Measurements from ENCODE around the gene YIF1A. TPM values are rescaled to one million over a fixed set of nuclear protein-coding genes. Genes with fewer than 3 reads are reported as not detected.
"Not testable (repeated sequence)": the region's sequence is repeated elsewhere in the genome, so short reads cannot be mapped to it uniquely, and the experiment has no call there.

Gene YIF1A
- total RNA-seq, 6 donors from 2014 or later = 25.1 to 107 (median 68.2) TPM

DNA sequence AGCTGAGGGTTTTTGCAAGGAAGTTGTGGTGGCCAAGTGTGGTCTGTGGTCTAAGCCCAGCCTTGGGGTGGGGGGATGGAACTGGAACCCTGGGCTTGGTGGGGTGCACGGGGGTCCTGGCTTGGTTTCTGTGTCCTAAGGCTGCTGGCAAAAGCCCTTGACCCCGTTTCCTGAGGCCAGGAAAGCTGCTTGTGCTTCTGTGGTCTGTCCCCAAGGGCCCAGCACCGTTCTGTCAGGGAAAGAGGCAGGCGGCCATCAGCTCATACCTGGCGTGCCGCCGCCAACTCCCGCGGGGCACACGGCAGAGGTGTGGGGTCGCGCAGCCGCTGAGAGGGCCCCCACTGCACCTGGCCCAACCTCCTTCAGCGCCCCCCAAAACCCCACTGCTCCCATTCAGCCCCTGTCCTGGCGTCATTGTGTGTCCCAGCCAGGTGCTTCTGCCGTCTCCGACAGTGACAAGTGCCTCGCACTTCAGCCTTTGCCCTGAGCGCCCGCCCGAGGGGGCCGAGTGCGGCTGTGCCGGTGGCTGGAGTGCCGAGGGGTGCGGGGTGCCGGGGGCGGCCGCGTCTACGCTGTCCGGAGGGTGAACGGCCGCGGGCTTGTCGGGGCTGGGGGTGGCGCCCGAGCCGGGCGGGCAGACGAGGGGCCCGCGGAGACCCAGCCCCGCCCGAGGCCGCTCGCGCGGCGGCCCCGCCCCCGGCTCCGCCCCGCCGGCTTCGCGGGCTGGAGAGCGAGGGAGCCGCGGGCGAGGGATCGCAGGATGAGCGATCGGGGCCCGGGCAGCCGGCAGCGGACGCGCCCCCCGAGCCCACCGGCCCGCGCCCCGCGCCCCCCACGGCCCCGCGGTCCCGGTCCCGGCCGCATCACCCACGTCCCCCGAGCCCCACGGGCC lies 11.2 kb downstream of the YIF1A start, which contains the start of gene CNIH2:
Gene CNIH2 (plus strand): TSS at position 705 of the 892 bp plus-strand sequence. CDS start 282 bp downstream, outside the sequence.
- peaks cover 18 to 28% (median 19%) of the 10 kb centered on the region in 4 donors for H3K4me1 ChIP-seq
- TF ChIP-seq, protein P1, sequence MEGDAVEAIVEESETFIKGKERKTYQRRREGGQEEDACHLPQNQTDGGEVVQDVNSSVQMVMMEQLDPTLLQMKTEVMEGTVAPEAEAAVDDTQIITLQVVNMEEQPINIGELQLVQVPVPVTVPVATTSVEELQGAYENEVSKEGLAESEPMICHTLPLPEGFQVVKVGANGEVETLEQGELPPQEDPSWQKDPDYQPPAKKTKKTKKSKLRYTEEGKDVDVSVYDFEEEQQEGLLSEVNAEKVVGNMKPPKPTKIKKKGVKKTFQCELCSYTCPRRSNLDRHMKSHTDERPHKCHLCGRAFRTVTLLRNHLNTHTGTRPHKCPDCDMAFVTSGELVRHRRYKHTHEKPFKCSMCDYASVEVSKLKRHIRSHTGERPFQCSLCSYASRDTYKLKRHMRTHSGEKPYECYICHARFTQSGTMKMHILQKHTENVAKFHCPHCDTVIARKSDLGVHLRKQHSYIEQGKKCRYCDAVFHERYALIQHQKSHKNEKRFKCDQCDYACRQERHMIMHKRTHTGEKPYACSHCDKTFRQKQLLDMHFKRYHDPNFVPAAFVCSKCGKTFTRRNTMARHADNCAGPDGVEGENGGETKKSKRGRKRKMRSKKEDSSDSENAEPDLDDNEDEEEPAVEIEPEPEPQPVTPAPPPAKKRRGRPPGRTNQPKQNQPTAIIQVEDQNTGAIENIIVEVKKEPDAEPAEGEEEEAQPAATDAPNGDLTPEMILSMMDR (IDR thresholded peaks at IDR 0.05) = no peak
- TF ChIP-seq POLR2A (IDR thresholded peaks at IDR 0.05) = peak in 1 of 4 donors; percentile 23
- DNase-seq (peak in 1 of 2 donors; percentile 91), ATAC-seq (ENCODE audit: low FRiP score in 2 of 2) (peak in 1 of 2 donors; percentile 46)
- H3K9me3 ChIP-seq = no peaks in the 10 kb centered on the region
- H3K4me3 ChIP-seq = peak within 1 kb of the TSS in 3 of 4 donors; percentile 37 to 47 (median 46)
- peaks cover 19 to 44% (median 42%) of the 10 kb centered on the region in 4 donors for H3K36me3 ChIP-seq
- peak within 1 kb of the TSS in 3 of 4 donors; percentile 39 to 50 (median 48) for H3K27ac ChIP-seq
- H3K27me3 ChIP-seq = no peaks in the 10 kb centered on the region
- 10 to 11% methylated on average over 14 to 34 of the region's 84 CpGs for WGBS, 2 donors

DNA sequence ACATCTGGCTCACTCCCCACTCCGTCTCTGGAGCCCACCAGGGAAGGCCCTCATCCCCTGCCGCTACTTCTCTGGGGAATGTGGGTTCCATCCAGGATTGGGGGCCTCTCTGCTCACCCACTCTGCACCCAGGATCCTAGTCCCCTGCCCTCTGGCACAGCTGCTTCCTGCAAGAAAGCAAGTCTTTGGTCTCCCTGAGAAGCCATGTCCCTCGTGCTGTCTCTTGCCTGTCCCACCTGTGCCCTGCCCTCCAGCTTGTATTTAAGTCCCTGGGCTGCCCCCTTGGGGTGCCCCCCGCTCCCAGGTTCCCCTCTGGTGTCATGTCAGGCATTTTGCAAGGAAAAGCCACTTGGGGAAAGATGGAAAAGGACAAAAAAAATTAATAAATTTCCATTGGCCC lies 11.9 kb downstream of the YIF1A start:
- not testable (repeated sequence) for H3K9me3 ChIP-seq; ATAC-seq (ENCODE audit: low FRiP score in 2 of 2); H3K27me3 ChIP-seq; H3K27ac ChIP-seq; DNase-seq; H3K4me3 ChIP-seq
- Histone ChIP-seq H3K4me1 (peaks cover 12 to 22% (median 14%) of the 10 kb centered on the region in 4 donors), H3K36me3 (peaks cover 20 to 51% (median 49%) of the 10 kb centered on the region in 4 donors)
- 61 to 66% methylated on average over 3 to 4 of the region's 4 CpGs for WGBS, 2 donors

DNA sequence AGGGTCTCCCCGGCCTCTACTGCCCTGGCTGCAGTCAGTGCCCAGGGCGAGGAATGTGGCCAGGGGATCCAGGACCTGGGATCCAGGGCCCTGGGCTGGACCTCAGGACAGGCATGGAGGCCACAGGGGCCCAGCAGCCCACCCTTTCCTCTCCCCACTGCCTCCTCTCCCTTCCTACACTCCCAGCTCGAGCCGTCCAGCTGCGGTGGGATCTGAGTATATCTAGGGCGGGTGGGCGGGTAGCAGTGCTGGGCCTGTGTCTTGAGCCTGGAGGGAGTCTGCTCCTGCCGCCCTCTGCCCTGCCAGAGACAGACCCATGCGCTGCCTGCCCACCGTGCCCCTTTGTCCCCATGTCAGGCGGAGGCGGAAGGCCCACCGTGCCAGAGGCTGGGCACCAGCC lies 12.3 kb downstream of the YIF1A start:
- not testable (repeated sequence) for H3K9me3 ChIP-seq; ATAC-seq (ENCODE audit: low FRiP score in 2 of 2); DNase-seq; H3K27me3 ChIP-seq; H3K4me3 ChIP-seq; H3K27ac ChIP-seq
- WGBS, 2 donors = 67 to 77% methylated on average over 6 to 9 of the region's 13 CpGs
- H3K4me1 ChIP-seq = peaks cover 12 to 22% (median 13%) of the 10 kb centered on the region in 4 donors
- peaks cover 23 to 55% (median 53%) of the 10 kb centered on the region in 4 donors for H3K36me3 ChIP-seq

DNA sequence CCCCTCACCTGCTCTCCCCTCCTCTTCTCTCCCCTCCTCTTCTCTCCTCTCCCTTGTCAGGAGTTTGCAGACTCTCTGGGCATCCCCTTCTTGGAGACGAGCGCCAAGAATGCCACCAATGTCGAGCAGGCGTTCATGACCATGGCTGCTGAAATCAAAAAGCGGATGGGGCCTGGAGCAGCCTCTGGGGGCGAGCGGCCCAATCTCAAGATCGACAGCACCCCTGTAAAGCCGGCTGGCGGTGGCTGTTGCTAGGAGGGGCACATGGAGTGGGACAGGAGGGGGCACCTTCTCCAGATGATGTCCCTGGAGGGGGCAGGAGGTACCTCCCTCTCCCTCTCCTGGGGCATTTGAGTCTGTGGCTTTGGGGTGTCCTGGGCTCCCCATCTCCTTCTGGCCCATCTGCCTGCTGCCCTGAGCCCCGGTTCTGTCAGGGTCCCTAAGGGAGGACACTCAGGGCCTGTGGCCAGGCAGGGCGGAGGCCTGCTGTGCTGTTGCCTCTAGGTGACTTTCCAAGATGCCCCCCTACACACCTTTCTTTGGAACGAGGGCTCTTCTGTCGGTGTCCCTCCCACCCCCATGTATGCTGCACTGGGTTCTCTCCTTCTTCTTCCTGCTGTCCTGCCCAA lies 12.8 kb downstream of the YIF1A start:
- Histone ChIP-seq H3K27me3 (no peaks in the 10 kb centered on the region), H3K36me3 (peaks cover 23 to 57% (median 54%) of the 10 kb centered on the region in 4 donors), H3K27ac (no peak overlapping the region), H3K4me3 (no peak overlapping the region), H3K4me1 (peaks cover 12 to 26% (median 14%) of the 10 kb centered on the region in 4 donors), H3K9me3 (no peaks in the 10 kb centered on the region)
- TF ChIP-seq POLR2A (IDR thresholded peaks at IDR 0.05) = no peak
- no peak for TF ChIP-seq POLR2AphosphoS5 (IDR thresholded peaks at IDR 0.05)
- TF ChIP-seq EP300 (IDR thresholded peaks at IDR 0.05) = no peak
- TF ChIP-seq, protein P1 (IDR thresholded peaks at IDR 0.05) = no peak
- ATAC-seq (ENCODE audit: low FRiP score in 2 of 2) (no peak), DNase-seq (peak in 1 of 2 donors; percentile 49)
- 93 to 97% methylated on average over 14 of the region's 14 CpGs for WGBS, 2 donors

DNA sequence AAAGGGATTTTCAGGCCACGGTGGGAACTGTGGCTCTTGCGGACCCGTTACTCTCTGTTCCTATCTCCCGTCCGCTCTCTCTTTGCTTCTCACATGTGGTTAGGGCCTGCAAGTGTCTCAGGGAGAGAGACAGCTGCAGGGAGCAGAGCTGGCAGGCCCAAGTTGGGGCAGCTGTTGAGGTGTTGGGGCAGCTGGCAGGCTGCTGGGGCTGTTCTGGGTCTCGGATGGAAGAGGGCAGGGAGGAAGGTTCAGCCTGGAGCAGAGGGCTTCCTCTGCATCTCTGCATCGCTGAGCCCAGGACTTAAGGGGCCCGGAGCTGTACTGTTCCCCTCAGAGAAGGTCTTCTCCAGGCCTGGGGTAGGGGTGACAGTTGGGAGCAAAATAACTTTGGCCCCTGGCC lies 13.5 kb downstream of the YIF1A start:
- 86 to 95% methylated on average over 7 to 8 of the region's 8 CpGs for WGBS, 2 donors
- H3K4me1 ChIP-seq = peaks cover 14 to 32% (median 19%) of the 10 kb centered on the region in 4 donors
- no peak for ATAC-seq (ENCODE audit: low FRiP score in 2 of 2)
- no peak overlapping the region for H3K4me3 ChIP-seq
- H3K27ac ChIP-seq = no peak overlapping the region
- no peaks in the 10 kb centered on the region for H3K9me3 ChIP-seq
- H3K27me3 ChIP-seq = no peaks in the 10 kb centered on the region
- H3K36me3 ChIP-seq = peaks cover 23 to 60% (median 54%) of the 10 kb centered on the region in 4 donors
- TF ChIP-seq EP300 (IDR thresholded peaks at IDR 0.05) (no peak), POLR2A (IDR thresholded peaks at IDR 0.05) (no peak), POLR2AphosphoS5 (IDR thresholded peaks at IDR 0.05) (no peak)
- TF ChIP-seq, protein P1 (IDR thresholded peaks at IDR 0.05) = no peak
- no peak for DNase-seq
